ENCODE results near the gene R3HDM4.

Gene R3HDM4

DNA sequence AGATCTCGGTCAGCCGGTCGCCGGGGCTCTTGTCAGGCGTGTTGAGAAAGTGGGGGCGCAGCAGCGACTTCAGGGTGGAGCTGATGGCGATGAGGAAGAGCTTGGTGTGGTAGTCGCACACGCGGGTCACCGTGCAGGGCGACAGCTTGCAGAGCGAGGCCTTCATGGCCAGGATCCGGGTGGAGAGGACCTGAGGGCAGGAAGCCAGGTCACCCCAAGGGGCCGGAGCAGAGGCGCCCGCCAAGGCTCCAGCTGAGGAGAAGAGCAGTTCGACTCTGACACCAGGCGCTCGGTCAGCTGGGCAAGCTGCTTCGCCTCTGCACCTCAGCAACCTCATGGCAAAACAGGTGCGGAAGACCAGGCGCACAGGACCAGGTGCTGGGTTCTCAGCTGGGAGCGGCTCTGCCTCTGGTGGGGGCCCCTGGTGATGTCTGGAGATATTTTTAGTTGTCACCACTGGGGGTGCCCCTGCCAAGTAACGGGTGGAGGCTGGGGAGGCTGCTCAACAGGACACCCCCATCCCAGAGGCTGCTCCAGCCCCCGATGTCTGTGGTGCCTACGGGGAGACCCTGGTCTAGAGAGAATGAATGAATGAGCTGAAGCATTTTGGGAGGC lies 37.6 kb downstream of the R3HDM4 start:
- no peak for DNase-seq (ENCODE audit: low spot score)

DNA sequence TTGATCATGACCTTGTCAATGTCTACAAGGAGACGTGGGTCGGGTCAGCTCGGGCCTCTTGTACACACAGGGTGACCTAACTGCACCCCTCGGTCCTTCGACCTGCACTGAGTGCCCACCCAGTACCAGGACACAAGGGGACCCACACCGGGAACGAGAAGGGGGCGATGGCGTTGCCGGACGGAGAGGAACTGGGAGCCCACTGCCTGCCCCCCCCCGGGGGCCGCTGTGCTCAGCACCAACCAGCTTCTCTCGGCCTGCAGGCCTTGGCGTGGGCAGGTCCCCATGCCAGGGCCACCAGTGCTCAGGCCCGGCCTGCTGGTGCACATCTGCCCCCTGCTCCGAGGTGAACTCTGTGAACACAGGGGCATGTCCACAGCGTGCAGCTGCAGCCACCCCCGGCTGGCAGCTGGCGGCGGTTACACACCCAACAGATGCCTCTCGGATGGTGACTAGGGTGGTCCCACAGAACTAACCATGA lies 39.4 kb downstream of the R3HDM4 start:
- DNase-seq (ENCODE audit: low spot score) = no peak

DNA sequence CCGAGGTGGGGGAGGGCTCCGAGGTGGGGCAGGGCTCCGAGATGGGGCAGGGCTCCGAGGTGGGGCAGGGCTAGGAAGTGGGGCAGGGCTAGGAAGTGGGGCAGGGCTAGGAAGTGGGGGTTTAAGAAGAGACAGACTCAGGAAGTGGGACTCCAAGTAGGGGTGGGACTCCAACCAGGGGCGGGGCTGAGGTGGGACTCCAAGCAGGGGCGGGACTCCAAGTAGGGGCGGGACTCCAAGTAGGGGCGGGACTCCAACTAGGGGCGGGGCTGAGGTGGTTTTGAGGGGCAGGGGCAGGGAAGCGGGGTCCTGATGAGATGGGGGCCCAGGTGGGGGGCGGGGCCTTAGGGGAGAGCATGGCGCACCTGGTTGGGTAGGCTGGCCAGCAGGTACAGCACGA lies 39.9 kb downstream of the R3HDM4 start:
- DNase-seq (ENCODE audit: low spot score) = peak; percentile 58

DNA sequence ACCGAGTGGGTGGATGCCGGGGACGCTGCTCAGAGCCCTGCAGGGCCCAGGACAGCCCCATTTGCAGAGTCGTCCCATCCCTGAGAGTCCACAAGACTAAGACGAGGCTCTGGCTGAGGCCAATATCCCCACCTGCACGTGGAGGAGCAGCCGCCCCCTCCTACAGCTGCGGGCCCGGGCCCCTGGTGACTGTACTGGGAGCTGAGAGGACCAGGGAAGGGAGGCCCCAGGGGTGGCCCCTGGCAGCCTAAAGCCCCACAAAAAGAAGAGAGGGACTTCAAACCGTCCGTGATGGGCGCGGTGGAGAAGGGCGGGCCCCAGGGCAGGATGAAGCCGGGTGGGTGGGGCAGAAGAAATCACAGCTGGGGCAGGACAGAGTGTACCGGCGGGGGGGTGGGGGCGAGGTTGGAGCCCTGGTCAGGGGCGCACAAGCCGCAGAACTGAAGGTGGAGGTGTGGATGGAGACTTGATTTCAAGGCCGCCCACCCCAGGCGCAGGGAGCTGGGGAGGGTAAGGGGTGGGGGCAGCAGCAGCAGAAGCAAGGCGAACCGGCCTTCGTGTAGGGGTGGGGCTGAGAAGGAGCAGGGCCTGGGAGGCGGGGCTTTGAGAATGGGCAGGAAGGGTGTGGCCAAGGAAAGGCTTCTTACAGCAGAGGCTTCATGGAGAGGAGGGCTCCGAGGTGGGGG lies 40.6 kb downstream of the R3HDM4 start:
- peak; percentile 84 for DNase-seq (ENCODE audit: low spot score)

DNA sequence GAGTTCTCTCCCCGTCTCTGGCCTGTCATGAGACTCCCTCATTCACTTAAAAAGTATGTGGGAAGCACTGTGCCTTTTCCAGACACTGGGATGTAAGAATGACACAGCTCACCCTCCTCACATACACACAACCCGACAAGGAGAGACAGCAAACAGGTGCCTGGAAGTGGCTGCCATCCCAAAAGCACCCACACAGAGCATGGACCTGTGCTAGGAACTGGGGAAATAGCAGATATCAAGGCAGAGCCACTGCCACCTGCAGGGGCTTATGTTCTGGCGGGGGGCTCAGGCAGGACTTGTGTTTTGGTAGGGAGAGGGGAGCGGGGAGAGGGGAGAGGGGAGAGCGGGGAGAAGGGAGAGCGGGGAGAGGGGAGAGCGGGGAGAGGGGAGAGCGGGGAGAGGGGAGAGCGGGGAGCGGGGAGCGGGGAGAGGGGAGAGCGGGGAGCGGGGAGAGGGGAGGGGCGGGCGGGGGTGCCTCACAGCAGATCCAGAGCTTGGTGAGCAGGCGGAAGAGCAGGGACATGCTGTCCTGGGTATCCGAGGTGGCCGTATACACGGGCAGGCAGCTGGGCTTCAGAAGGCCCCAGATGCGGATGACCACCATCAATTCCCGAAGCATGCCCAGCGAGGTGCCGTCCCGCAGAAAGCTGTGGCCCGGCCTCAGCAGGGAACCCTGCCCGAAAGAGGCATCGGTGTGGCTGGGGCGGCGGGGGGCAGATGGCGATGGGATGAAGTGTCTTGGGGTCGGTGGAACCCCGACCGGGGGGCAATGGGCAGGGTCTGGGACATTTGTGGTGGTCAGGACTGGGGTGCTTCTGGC lies 41.4 kb downstream of the R3HDM4 start:
- peak; percentile 67 for DNase-seq (ENCODE audit: low spot score)

DNA sequence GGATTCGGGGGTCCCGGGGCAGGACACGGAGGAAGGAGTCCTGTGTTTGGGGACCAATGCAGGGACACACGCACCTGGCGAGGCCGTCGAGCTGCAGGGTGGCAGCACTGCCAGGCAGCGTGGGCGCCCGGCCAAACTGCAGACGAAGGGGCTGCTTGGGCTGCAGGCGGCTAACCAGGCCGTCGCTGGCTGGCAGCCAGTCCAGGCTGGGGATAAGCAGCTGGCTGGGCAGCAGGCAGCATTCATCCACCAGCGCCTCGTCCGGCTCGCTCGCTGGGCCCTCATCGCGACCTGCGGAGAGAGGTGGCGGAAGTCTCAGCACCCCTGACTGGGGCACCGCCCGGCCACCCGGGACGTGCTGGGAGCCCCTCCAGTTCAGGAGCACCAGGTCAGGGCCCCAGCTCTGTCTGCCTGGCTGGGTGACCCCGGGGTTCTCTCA lies 42.0 kb downstream of the R3HDM4 start:
- no peak for DNase-seq (ENCODE audit: low spot score)

DNA sequence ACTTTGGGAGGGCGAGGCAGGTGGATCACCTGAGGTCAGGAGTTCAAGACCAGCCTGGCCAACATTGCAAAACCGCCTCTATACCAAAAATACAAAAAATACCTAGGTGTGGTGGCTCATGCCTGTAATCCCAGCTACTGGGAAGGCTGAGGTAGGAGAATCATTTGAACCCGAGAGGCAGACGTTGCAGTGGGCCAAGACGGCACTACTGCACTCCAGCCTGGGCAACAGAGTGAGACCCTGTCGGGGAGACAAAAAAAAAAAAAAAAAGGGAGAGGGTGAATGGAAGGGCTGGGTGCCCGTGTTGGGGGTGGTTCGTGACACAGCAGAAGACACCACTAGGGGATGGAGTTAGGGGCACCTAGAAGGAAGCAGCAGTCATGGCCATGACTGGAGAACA lies 42.7 kb downstream of the R3HDM4 start:
- no peak for DNase-seq (ENCODE audit: low spot score)

DNA sequence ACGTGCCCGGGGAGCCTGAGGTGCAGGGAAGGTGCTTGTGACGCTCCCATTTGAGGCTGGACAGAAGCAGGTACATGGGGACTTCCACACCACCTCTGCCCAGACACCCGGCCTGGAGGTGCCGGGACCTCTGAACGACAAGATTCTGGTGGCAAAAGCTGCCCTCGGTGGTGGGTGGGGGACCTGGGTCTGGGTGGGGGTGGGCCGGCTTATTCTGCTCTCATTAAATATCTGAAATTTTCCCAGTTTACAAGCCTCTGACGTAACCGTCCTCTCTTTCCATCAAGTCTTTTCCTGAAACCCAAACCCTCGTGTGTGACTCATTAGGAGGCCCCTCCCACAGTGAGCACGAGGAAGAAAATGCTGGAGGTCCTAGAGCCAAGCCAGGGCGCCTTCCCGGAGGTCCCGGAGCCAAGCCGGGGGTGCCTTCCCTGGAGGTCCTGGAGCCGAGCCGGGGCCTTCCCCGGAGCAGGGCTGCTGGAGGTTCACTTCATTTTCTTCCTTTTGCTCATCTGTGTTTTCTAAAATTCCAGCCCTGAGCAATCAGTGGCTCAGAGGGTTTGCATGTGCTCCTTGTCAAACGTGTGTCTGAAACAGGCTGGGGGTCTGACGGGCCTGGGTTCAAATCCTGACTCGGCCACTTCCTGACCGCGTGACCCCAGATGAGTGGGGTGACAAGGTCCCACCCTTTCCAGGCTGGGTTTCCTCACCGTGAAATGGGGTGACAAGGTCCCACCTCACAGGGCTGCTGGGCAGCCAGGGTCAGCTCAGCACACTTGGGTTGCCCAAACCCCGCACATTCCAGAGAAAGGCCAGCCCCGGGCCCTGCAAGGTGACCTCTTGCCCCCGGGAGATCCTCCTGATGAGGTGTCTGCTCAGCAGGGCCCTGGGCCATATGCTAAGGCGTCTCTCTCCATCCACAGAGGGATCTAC lies 43.5 kb downstream of the R3HDM4 start:
- peak; percentile 92 for DNase-seq (ENCODE audit: low spot score)

DNA sequence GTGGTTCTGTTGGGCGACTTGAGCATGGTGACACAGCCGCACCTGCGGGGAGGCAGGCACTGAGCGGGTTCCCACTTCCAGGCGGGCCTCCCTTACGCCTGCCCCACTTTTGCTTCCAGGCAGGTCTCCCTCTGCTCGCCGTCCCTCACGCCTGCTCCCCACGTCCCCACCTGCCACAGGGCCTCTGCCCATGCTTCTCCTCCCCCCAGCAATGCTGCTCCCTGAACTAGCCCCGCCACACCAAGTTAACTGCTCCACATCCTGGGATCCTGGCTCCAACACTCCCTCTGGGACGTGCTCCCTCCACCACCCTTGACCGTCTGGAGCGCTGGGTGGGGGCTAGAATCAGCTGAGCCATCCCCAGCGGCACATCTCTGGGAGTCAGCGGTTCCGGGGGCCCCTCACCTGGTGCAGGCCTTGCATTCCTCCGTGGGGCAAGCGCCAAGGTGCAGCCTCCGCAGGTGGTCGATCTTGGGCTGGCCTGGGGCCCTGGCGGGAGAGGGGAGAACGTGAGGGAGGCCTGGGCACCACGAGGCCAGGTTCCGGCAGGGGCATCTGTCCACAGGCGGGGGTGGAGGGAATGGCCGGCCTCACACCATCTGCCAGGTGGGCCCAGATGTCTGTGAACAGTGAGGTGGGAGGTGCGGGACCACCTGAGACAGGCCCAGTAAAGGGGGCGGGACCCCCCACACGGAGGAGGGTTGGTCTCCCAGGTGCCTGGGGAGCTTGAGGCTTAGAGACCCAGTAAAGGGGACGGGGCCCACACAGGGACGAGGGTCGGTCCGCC lies 44.4 kb downstream of the R3HDM4 start:
- no peak for DNase-seq (ENCODE audit: low spot score)

DNA sequence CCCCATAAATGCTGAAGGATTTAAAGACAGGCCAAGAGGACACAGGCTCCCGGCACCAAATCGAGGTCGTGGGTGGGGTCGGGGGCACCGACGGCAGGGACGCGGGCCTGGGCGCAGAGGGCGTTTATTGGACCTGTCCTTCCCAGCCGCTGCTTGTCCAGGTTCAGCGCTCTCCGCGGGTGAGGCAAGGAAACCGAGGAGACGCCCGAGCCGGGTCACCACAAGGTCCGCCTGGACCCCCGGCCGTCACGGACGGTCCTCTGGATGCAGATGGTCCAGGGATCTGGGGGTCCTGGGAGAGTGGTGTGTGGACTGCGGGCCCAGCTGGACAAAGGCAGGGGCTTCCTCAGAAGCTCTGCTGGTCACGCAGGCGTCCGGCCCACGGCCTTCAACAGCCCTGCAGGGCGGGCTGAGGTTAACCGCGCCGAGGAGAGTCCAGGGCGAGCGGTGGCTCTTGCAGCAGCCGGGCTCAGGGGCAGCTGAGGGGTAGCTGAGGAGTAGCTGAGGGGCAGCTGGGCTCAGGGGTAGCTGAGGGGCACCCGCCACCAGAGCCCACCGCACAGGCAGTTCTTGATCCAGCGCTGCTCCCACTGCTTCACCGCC lies 45.1 kb downstream of the R3HDM4 start:
- no peak for DNase-seq (ENCODE audit: low spot score)

DNA sequence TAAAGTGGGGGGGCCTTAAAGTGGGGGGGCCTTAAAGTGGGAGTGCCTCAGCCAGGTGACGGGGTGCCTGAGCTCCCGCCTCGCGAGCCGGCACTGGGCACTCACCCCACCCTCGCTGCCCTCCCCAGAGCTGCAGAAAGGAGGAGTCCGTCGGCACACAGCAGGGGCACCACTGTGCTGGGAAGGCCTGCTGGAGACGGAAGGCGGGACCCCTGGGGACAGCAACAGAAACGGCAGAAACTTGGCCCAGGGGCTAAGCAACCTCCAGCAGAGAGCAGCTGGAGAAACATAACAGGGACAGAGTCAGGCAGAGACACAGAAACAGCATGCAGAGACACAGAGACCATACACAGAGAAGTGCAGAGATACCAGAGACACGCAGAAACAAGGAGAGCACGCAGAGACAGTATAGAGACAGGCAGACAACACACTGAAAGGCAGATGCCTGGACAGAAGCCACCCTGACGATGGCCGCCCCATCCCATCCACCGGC lies 45.7 kb downstream of the R3HDM4 start:
- no peak for DNase-seq (ENCODE audit: low spot score)

DNA sequence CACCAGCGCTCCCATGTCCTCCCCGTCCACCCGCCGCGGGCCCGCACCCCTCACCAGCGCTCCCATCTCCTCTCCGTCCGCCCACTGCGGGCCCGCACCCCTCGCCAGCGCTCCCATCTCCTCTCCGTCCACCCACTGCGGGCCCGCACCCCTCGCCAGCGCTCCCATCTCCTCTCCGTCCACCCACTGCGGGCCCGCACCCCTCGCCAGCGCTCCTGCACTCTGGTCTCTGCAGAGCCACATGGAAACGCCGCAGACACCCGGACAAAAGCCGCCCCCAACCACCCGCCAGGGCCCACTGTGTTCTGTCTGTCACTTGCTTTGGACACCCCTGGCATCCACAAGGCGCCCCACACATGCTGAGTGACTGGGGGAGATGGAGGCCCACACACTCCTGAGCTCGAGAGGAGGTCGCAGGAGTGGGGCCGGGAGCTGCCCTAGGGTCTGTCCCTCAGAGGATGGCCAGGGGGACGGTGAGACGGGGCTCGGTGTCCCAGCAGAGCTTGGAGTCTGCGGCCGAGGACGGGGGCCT lies 46.2 kb downstream of the R3HDM4 start:
- DNase-seq (ENCODE audit: low spot score) = no peak

DNA sequence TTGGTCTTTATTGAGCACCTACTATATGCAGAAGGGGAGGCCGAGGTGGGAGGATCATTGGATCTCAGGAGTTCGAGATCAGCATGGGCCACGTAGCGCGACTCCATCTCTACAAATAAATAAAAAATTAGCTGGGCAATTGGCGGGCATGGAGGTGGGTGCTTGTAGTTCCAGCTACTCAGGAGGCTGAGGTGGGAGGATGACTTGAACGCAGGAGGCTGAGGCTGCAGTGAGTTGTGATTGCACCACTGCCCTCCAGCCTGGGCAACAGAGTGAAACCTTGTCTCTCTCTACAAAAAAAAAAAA lies 49.8 kb downstream of the R3HDM4 start:
- DNase-seq (ENCODE audit: low spot score) = no peak

DNA sequence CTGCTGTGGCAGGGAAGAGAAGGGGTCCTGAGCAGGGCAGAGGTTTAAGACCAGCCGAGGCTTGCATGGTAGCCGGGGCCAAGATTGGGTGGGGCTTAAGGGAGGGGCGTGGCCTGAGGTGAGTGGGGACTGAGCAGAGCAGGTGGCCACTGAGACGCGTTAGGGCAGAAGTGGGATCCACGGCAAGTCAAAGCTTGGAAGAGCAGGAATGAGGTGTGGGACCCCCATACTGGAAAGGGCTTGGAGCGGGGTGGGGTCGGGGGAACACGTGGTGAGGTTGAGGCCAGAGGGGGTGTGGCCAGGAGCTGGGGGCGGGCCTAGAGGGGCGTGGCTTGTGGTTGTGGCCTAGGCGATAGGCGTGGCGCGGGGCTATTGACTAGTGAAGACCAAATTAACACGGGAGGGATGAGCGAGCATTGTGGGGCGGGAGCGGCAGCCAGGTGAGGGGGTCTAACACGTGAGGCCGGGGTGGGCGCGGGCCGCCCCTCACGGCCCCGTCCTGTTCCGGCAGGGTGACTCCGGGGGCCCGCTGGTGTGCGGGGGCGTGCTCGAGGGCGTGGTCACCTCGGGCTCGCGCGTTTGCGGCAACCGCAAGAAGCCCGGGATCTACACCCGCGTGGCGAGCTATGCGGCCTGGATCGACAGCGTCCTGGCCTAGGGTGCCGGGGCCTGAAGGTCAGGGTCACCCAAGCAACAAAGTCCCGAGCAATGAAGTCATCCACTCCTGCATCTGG lies 50.3 kb downstream of the R3HDM4 start:
- peak; percentile 87 for DNase-seq (ENCODE audit: low spot score)

DNA sequence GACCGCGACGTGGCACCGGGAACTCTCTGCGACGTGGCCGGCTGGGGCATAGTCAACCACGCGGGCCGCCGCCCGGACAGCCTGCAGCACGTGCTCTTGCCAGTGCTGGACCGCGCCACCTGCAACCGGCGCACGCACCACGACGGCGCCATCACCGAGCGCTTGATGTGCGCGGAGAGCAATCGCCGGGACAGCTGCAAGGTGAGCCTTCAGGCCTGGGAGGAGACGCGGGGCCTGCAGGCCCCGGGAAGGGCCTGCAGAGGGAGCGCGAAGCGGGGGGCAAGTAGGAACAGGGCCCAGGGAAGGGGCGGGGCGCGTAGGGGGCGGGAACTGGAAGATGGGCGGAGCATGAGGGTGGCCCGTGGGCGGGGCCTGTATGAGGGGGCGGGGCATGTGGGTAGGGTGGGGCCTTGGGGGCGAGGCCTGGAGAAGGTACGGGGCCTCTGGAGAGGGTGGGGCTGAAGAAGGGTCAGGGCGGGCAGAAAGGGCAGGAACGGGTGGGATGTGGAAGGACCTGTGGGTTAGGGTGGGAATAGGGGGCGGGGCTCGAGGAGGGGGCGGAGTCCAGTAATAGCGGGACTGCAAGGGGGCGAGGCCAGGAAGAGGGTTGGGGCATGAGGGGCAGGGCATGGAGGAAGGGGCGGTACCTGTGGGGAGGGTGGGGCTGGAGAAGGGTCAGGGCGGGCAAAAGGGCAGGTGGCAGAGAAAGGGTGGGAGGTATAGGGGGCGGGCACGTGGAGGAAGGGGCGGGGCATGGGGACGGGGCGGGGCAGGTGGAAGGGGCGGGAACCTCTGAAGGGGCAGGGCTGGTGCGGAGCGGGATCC lies 51.1 kb downstream of the R3HDM4 start:
- peak; percentile 78 for DNase-seq (ENCODE audit: low spot score)

DNA sequence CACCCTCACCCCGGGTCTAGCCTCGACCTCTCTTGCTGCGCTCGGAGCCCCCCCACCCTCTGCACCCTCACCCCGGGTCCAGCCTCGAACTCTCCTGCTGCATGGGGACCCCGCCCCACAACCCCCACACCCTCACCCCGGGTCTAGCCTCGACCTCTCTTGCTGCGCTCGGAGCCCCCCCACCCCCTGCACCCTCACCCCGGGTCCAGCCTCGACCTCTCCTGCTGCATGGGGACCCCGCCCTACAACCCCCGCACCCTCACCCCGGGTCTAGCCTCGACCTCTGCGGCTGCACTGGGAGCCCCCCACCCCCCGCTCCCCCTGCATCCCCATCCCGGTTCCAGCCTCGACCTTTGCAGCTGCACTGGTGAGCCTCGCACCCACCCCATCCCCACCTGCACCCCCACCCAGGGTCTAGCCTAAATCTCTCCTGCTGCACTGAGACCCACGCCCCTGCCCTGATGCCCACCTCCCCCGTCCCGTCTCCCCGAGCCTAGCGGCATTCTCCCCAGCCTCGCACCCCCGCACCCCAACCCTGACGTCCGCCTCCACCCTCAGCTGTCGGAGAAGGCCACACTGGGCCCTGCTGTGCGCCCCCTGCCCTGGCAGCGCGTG lies 51.8 kb downstream of the R3HDM4 start:
- no peak for DNase-seq (ENCODE audit: low spot score)

DNA sequence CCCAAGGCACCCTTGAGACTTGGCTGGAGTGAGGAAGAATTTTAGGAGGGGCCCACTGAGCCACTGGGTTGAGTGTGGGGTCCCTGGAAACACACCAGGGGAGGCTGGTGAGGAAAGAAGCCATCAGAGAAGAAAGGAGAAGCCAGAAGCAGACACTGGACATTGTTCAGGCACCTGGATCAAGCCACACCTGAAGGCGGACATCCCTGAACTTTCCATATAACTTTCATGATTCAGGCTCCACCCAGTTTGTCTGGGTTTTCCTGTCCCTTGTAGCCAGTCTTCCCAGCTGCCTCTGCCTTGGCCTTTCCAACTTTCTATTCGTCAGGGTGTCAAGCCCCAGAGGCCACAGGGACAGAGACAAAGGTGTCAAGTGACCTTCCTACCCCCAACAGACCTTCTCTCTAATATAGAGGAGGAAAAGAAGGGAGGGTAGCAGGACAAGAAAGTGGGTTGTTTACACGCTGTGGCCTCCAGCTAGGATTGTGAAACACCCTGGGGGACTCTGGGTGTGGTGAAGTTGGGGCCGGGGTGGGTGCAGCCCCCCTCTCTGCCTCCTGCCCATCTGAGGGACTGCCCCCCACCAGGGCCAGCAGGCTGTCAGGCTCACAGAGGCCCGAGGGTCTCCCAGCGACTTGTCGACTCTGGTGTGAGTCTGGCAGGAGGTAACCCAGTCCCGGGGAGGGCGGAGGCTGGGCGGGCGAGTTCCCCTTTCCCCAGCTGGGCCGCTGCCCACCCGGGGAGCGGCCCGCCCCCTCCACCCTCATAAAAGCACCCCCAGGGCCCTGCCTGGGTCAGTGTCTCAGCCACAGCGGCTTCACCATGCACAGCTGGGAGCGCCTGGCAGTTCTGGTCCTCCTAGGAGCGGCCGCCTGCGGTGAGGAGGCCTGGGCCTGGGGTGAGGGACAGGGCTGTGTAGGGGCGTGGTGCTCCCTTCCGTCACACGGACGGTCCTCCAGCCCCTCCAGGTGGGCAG lies 53.9 kb downstream of the R3HDM4 start, which contains the start of gene CFD:
CFD (plus strand) TSS at position 797 of the 976 bp plus-strand sequence; CDS start at position 823, 26 bp downstream.
- no peak for DNase-seq (ENCODE audit: low spot score)

All from AG08396 (cell line).